ENCODE results near the gene PPP1R14C. TPM values are rescaled to one million over a fixed set of nuclear protein-coding genes. Genes with fewer than 3 reads are reported as not detected.
"Not testable (repeated sequence)": the region's sequence is repeated elsewhere in the genome, so short reads cannot be mapped to it uniquely, and the experiment has no call there.

PPP1R14C gene
- total RNA-seq, 2 experiments from 2014 or later, result 0.33 to 0.44 TPM

- Mint-ChIP-seq H3K27ac (no peak overlapping the region), H3K27me3 (peaks cover 7% of the 10 kb centered on the region), H3K36me3 (no peaks in the 10 kb centered on the region), H3K9me3 (no peaks in the 10 kb centered on the region), H3K4me3 (no peak overlapping the region), H3K4me1 (no peaks in the 10 kb centered on the region)
- no peak for DNase-seq
Measured at GRCh38 chr6:150185732-150186117, 42.9 kb downstream of the PPP1R14C start.

- Mint-ChIP-seq H3K4me3 (no peak overlapping the region), H3K4me1 (no peaks in the 10 kb centered on the region), H3K27me3 (peaks cover 7% of the 10 kb centered on the region), H3K27ac (no peak overlapping the region), H3K9me3 (no peaks in the 10 kb centered on the region), H3K36me3 (no peaks in the 10 kb centered on the region)
- DNase-seq, result no peak
Measured at GRCh38 chr6:150186129-150186898, 43.5 kb downstream of the PPP1R14C start.

- not testable (repeated sequence) for H3K4me3 Mint-ChIP-seq, H3K36me3 Mint-ChIP-seq, H3K27me3 Mint-ChIP-seq, H3K27ac Mint-ChIP-seq, H3K9me3 Mint-ChIP-seq, H3K4me1 Mint-ChIP-seq, DNase-seq
Measured at GRCh38 chr6:150187433-150187832, 44.6 kb downstream of the PPP1R14C start.

GRCh38 chr6:150189122-150189521 lies 46.3 kb downstream of the PPP1R14C start:
- DNase-seq, result no peak
- Mint-ChIP-seq H3K27me3 (peaks cover 7% of the 10 kb centered on the region), H3K27ac (no peak overlapping the region), H3K9me3 (no peaks in the 10 kb centered on the region), H3K4me1 (no peaks in the 10 kb centered on the region), H3K36me3 (no peaks in the 10 kb centered on the region), H3K4me3 (no peak overlapping the region)

GRCh38 chr6:150191809-150192208 lies 49.0 kb downstream of the PPP1R14C start:
- no peaks in the 10 kb centered on the region for H3K9me3 Mint-ChIP-seq

GRCh38 chr6:150194195-150194594 lies 51.4 kb downstream of the PPP1R14C start:
- Mint-ChIP-seq H3K27ac (no peak overlapping the region), H3K27me3 (no peaks in the 10 kb centered on the region), H3K36me3 (no peaks in the 10 kb centered on the region), H3K4me3 (no peak overlapping the region), H3K4me1 (no peaks in the 10 kb centered on the region), H3K9me3 (no peaks in the 10 kb centered on the region)
- no peak for DNase-seq

More at GRCh38 chr6:150191809-150192208, 49.0 kb downstream of the PPP1R14C start:
- Mint-ChIP-seq H3K36me3 (no peaks in the 10 kb centered on the region), H3K27ac (no peak overlapping the region), H3K4me3 (no peak overlapping the region), H3K27me3 (no peaks in the 10 kb centered on the region), H3K4me1 (no peaks in the 10 kb centered on the region)
- no peak for DNase-seq

GRCh38 chr6:150195996-150196417 lies 53.2 kb downstream of the PPP1R14C start:
- H3K27me3 Mint-ChIP-seq, result no peaks in the 10 kb centered on the region
- no peak for DNase-seq
- H3K36me3 Mint-ChIP-seq, result no peaks in the 10 kb centered on the region

GRCh38 chr6:150196942-150197745 lies 54.3 kb downstream of the PPP1R14C start:
- H3K27ac Mint-ChIP-seq, result no peak overlapping the region
- DNase-seq, result no peak
- no peaks in the 10 kb centered on the region for H3K27me3 Mint-ChIP-seq
- no peak overlapping the region for H3K4me3 Mint-ChIP-seq
- H3K36me3 Mint-ChIP-seq, result no peaks in the 10 kb centered on the region
- H3K9me3 Mint-ChIP-seq, result no peaks in the 10 kb centered on the region
- H3K4me1 Mint-ChIP-seq, result no peaks in the 10 kb centered on the region

More at GRCh38 chr6:150195996-150196417, 53.2 kb downstream of the PPP1R14C start:
- Mint-ChIP-seq H3K4me1 (no peaks in the 10 kb centered on the region), H3K4me3 (no peak overlapping the region), H3K27ac (no peak overlapping the region), H3K9me3 (no peaks in the 10 kb centered on the region)

- DNase-seq, result no peak
- H3K27ac Mint-ChIP-seq, result no peak overlapping the region
- no peaks in the 10 kb centered on the region for H3K4me1 Mint-ChIP-seq
- no peaks in the 10 kb centered on the region for H3K27me3 Mint-ChIP-seq
- no peak overlapping the region for H3K4me3 Mint-ChIP-seq
- no peaks in the 10 kb centered on the region for H3K36me3 Mint-ChIP-seq
- H3K9me3 Mint-ChIP-seq, result no peaks in the 10 kb centered on the region
Measured at GRCh38 chr6:150198532-150198931, 55.7 kb downstream of the PPP1R14C start.

GRCh38 chr6:150199241-150199640 lies 56.4 kb downstream of the PPP1R14C start:
- H3K27me3 Mint-ChIP-seq, result no peaks in the 10 kb centered on the region
- no peaks in the 10 kb centered on the region for H3K4me1 Mint-ChIP-seq
- H3K4me3 Mint-ChIP-seq, result no peak overlapping the region
- no peaks in the 10 kb centered on the region for H3K36me3 Mint-ChIP-seq
- no peaks in the 10 kb centered on the region for H3K9me3 Mint-ChIP-seq
- H3K27ac Mint-ChIP-seq, result no peak overlapping the region
- DNase-seq, result no peak

- DNase-seq, result no peak
- no peaks in the 10 kb centered on the region for H3K27me3 Mint-ChIP-seq
- no peak overlapping the region for H3K4me3 Mint-ChIP-seq
- H3K27ac Mint-ChIP-seq, result no peak overlapping the region
- no peaks in the 10 kb centered on the region for H3K9me3 Mint-ChIP-seq
- H3K4me1 Mint-ChIP-seq, result no peaks in the 10 kb centered on the region
- H3K36me3 Mint-ChIP-seq, result no peaks in the 10 kb centered on the region
Measured at GRCh38 chr6:150200428-150201100, 57.7 kb downstream of the PPP1R14C start.

GRCh38 chr6:150201285-150201684 lies 58.4 kb downstream of the PPP1R14C start:
- H3K4me1 Mint-ChIP-seq, result no peaks in the 10 kb centered on the region
- no peak for DNase-seq
- no peak overlapping the region for H3K27ac Mint-ChIP-seq
- no peaks in the 10 kb centered on the region for H3K9me3 Mint-ChIP-seq
- H3K4me3 Mint-ChIP-seq, result no peak overlapping the region
- H3K36me3 Mint-ChIP-seq, result no peaks in the 10 kb centered on the region
- no peaks in the 10 kb centered on the region for H3K27me3 Mint-ChIP-seq

GRCh38 chr6:150201772-150202329 lies 59.0 kb downstream of the PPP1R14C start:
- Mint-ChIP-seq H3K4me1 (no peaks in the 10 kb centered on the region), H3K27ac (no peak overlapping the region), H3K4me3 (no peak overlapping the region), H3K27me3 (no peaks in the 10 kb centered on the region), H3K36me3 (no peaks in the 10 kb centered on the region), H3K9me3 (no peaks in the 10 kb centered on the region)
- no peak for DNase-seq

- Mint-ChIP-seq H3K27ac (no peak overlapping the region), H3K36me3 (no peaks in the 10 kb centered on the region)
Measured at GRCh38 chr6:150202404-150202803, 59.6 kb downstream of the PPP1R14C start.

GRCh38 chr6:150202934-150203333 lies 60.1 kb downstream of the PPP1R14C start:
- Mint-ChIP-seq H3K27me3 (no peaks in the 10 kb centered on the region), H3K9me3 (no peaks in the 10 kb centered on the region), H3K27ac (no peak overlapping the region), H3K4me3 (no peak overlapping the region), H3K4me1 (no peaks in the 10 kb centered on the region), H3K36me3 (no peaks in the 10 kb centered on the region)
- DNase-seq, result no peak

More at GRCh38 chr6:150202404-150202803, 59.6 kb downstream of the PPP1R14C start:
- Mint-ChIP-seq H3K27me3 (no peaks in the 10 kb centered on the region), H3K4me3 (no peak overlapping the region), H3K9me3 (no peaks in the 10 kb centered on the region), H3K4me1 (no peaks in the 10 kb centered on the region)
- DNase-seq, result no peak

Data from activated naive CD8-positive, alpha-beta T cell treated with anti-CD3 and anti-CD28 coated beads for 36 hours (primary cell).